Activated CD4-positive, alpha-beta T cell treated with anti-CD3 and anti-CD28 coated beads, Interleukin-10, Interleukin-2, amounts not matched to agents 100 ng/mL and 50 ng/mL, durations not matched to agents 16 hours and 8 hours (primary cell): ENCODE measurements around the gene VEGFB.

Source experiments
- DNase-seq: peaks from one replicate; pipeline ENCODE4 v3.0.0-alpha.2; 2020

The VEGFB gene

GRCh38 chr11:64263021-64263946 lies 28.9 kb downstream of the VEGFB start:
- DNase-seq: no peak

DNA sequence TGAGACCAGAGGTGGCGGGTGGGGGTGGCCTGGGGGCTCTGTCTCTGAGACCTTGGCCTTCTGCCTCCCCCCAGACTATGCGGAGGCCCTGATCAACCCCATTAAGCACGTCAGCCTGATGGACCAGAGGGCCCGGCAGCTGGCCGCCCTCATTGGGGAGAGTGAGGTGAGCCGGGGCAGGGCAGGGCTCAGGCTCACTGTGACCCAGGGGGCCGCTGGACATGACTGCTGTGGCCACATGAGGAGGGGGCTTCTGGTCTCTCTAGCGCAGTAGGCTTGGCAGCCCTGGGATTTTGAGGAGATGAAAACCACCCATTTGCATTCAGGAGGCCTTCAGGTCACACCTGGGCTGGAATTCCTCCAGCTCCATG lies 29.5 kb downstream of the VEGFB start:
- no peak for DNase-seq

GRCh38 chr11:64264371-64264852 lies 30.0 kb downstream of the VEGFB start:
- DNase-seq: no peak

- no peak for DNase-seq
Observed at GRCh38 chr11:64265176-64266160, 31.1 kb downstream of the VEGFB start.

DNA sequence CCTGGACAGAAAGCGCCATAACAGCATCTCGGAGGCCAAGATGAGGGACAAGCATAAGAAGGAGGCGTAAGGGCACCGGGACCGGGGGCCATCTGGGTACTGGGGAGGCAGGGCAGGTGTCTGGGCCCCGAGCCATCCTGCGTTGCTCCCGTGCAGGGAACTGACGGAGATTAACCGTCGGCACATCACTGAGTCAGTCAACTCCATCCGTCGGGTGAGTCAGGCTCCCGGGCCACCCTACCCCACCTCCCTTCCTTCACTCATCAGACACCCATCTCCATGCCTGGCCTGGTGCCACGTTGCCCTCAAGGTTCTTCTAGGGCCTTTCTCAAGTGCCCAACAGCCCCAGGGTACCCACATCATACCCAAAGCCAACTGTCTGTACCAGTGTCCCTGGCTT lies 32.0 kb downstream of the VEGFB start:
- no peak for DNase-seq

- DNase-seq: no peak
Observed at GRCh38 chr11:64267207-64267945, 33.0 kb downstream of the VEGFB start.

GRCh38 chr11:64268025-64268892 lies 33.9 kb downstream of the VEGFB start:
- DNase-seq: no peak

GRCh38 chr11:64268893-64269539 lies 34.6 kb downstream of the VEGFB start:
- DNase-seq: peak; percentile 73

DNA sequence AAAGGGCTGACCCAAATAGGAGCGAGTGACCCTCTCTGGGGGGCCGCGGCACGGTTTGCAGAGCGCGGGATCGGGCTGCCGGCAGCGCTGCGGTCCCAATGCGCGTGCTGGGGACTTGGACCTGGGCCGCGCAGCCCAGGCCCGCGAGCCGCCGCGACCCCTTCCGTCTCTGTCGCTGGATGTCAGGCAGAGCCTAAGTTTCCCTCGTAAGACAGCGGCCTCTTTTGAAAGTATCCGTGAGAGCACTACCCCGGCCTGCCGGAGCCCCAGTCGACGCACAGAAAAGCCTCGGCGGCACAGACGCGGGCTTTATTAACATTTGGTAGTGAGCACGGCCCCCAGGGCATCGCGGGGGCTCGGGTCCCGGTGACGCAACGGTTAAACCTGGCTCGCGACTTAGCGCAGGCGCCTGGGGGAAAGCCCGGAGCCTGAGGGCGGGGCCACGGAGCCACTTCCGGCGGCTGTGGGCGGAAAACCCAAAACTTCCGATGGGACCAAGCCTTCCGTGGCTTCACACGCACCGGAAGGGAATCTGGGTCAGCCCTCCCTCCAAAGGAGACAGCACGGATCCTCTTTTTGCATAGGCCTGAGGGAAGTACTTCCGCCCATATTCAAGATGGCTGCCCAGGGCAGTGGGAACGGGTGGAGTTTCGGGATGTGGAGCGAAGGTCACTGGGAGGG lies 35.3 kb downstream of the VEGFB start:
- DNase-seq: peak; percentile 99

DNA sequence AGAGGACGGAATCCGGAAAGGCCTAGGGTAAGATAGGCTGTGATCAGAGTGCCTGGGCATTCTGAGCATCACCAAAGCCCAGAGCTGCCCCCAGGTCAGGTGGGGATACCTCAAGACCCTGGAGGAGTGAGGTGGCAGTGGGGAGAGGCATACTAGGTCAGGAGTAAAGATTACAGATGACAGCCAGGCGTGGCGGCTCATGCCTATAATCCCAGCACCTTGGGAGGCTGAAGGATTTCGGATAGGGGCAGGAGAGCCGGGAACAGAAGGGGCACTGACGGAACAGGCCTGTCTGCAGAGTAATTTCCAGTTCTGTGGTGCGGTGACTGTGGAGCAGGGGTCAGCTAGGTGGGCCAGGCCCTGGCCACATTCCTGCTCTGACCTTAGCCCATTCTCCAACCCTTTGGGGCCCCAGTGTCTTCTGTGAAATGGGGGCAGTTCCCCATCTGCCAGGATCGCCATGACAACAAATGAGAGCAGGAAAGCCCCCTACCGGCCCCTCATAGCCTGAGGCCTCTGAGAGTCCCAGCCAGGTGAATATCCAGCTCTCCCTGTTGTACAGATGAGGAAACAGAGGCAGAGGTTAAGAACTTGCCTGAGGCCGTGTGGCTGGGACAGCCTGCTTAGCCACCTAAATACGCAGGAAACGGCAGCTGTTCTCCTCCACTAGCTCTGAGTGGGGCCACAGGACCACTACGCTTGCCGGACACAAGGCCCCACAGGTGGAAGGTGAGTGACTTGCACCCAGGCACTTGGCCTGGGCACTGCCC lies 40.8 kb downstream of the VEGFB start:
- no peak for DNase-seq

- DNase-seq: no peak
Observed at GRCh38 chr11:64275841-64276240, 41.5 kb downstream of the VEGFB start.

DNA sequence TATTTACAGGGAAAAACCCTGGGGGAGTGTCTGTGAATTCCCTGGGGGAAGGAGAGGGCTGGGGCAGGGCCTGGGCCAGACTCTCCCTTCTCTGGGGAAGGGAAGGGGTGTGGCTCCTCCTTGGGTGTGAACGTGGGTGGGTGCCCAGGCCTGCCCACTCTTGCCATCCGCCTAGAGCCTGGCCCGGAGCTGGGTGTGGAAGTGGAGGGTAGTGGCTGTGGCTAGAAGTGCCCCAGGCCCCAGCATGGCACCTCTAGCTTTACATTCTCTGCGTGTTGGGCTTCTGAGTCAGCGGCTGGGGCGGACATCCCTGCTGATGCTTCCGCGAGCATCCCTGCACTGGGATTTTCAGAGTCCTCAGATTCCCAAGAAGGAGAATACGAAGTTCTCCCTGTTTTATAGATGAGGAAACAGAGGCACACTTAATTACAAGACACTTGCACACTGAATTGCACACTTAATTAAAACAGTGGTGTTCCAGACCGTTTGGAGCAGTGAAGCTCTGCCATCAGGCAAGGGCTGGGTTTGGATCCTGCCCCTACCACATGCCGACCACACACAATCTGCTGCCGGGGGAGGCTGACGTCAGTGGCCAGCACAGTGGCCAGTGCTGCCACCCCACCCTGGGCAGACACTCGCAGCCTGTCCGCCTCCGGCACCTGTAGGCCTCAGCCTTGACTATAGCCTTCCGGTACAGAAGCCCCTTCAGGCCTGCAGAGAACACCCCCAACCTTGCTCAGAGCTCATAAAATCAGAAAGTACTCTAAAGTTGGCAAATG lies 42.5 kb downstream of the VEGFB start:
- no peak for DNase-seq

- no peak for DNase-seq
Observed at GRCh38 chr11:64278576-64279190, 44.3 kb downstream of the VEGFB start.

DNA sequence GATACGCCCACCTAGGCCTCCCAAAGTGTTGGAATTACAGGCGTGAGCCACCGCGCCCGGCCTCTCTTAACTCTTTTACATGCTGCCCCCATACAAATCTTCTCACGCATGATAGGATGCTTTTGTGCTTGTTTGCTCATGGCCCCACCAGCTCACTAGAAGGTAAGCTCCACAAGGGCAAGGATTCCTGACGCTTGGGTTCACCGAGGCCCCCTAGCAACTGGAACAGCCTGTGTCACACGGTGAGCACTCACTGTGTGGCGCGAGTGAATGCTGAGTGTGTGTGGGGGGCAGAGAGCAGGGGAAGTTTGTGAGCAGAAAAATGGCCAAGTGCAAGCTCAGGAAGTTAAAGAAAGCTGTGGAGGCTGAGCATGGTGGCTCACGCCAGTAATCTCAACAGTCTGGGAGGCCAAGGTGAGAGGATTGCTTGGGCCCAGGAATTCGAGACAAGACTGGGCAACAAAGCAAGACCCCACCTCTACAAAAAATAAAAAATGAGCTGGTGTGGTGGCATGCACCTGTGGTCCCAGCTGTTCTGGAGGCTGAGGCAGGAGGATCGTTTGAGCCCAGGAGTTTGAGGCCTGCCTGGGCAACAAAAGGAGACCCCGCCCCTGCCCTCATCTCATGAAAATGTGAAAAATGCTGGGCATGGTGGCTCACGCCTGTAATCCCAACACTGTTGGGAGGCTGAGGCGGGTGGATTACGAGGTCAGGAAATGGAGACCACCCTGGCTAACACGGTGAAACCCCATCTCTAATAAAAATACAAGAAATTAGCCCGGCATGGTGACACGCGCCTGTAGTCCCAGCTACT lies 47.8 kb downstream of the VEGFB start:
- no peak for DNase-seq

GRCh38 chr11:64283092-64283491 lies 48.7 kb downstream of the VEGFB start:
- DNase-seq: no peak

- peak; percentile 98 for DNase-seq
Observed at GRCh38 chr11:64284048-64284961, 49.9 kb downstream of the VEGFB start, which contains the start of gene BAD. Gene BAD (minus strand): TSS chr11:64284665. CDS start chr11:64284368, 297 bp downstream.
